Fibroblast of lung (primary cell): ENCODE data around the gene IL23R. TPM values are rescaled to one million over a fixed set of nuclear protein-coding genes. Genes with fewer than 3 reads are reported as not detected.

Source experiments
- DNase-seq, 2 donors: peaks; one replicate each; pipeline versions ENCODE4 v3.0.0 to v3.0.0-alpha.2; 2010; ENCODE audit warnings: low read depth in 2 of 2
- H2AFZ ChIP-seq: 2 replicates; pipeline ENCODE4 v1.5.1; 2012; ENCODE audit warnings: low read length, control low read depth, inconsistent platforms
- H3K27ac ChIP-seq: 2 replicates; pipeline ENCODE4 v1.5.1; 2011; ENCODE audit warnings: low read length, control low read depth; ENCODE audit not compliant: insufficient read depth
- H3K27me3 ChIP-seq: 2 replicates; pipeline ENCODE4 v1.5.1; 2011; ENCODE audit warnings: mild to moderate bottlenecking, low read length; ENCODE audit not compliant: control insufficient read depth, insufficient read depth
- H3K36me3 ChIP-seq: 2 replicates; pipeline ENCODE4 v1.5.1; 2011; ENCODE audit warnings: low read length; ENCODE audit not compliant: control insufficient read depth, insufficient read depth
- H3K4me1 ChIP-seq: 2 replicates; pipeline ENCODE4 v1.5.1; 2011; ENCODE audit warnings: low read length; ENCODE audit not compliant: control insufficient read depth, insufficient read depth; ENCODE audit errors: extremely low read depth
- H3K4me2 ChIP-seq: 2 replicates; pipeline ENCODE4 v1.5.1; 2011; ENCODE audit warnings: low read length, control low read depth; ENCODE audit not compliant: insufficient read depth; ENCODE audit errors: extremely low read depth
- H3K4me3 ChIP-seq, 4 experiments: fragments of 200-600 bp in 1 of 4; sonication (generic) in 1 of 4; replicated peaks in 1 of 4; 2 replicates each; pipeline ENCODE4 v1.5.1; 2011 to 2016; ENCODE audit warnings: low read length in 4 of 4, low read depth in 3 of 4, mild to moderate bottlenecking in 3 of 4, control low read depth in 2 of 4, inconsistent platforms in 1 of 4, mixed read lengths in 1 of 4; ENCODE audit not compliant: insufficient read depth in 1 of 4; ENCODE audit errors: control extremely low read depth in 1 of 4
- H3K79me2 ChIP-seq: 2 replicates; pipeline ENCODE4 v1.5.1; 2012; ENCODE audit warnings: mild to moderate bottlenecking, low read length, inconsistent platforms; ENCODE audit not compliant: control insufficient read depth, insufficient read depth
- H3K9ac ChIP-seq: 2 replicates; pipeline ENCODE4 v1.5.1; 2011; ENCODE audit warnings: mild to moderate bottlenecking, low read length, control low read depth; ENCODE audit not compliant: insufficient read depth
- H3K9me3 ChIP-seq: 2 replicates; pipeline ENCODE4 v1.5.1; 2012; ENCODE audit warnings: low read depth, low read length; ENCODE audit not compliant: control insufficient read depth, insufficient read depth
- H4K20me1 ChIP-seq: 2 replicates; pipeline ENCODE4 v1.5.1; 2011; ENCODE audit warnings: low read length; ENCODE audit not compliant: control insufficient read depth, insufficient read depth; ENCODE audit errors: extremely low read depth
- EZH2 ChIP-seq: IDR thresholded peaks from 2 replicates; pipeline ENCODE4 v1.5.1; 2012; ENCODE audit warnings: low read length, control low read depth, mild to moderate bottlenecking; ENCODE audit errors: missing control alignments
- polyA plus RNA-seq, 2 donors: library from polyadenylated mRNA; depleted of rRNA in 1 of 2; stranded (reverse) in 1 of 2; unstranded in 1 of 2; fragments of >200 nt; gene quantifications; 2 replicates each; pipeline ENCODE4 v1.2.1, GENCODE V29; 2011 to 2012; ENCODE audit warnings: missing spikeins in 1 of 2
- total RNA-seq: library from RNA; depleted of rRNA; stranded (reverse); fragments of >200 nt; gene quantifications from 2 replicates; pipeline ENCODE4 v1.2.1, GENCODE V29; 2014
- TF ChIP-seq, protein P1 (sequence below), 2 donors: IDR thresholded peaks in 1 of 2; conservative IDR thresholded peaks in 1 of 2; 1 replicate in 1 of 2; 2 replicates in 1 of 2; pipeline ENCODE4 v1.5.1; 2011 to 2012; ENCODE audit warnings: low read length in 2 of 2, control low read depth in 1 of 2, inconsistent platforms in 1 of 2, low read depth in 1 of 2, mild to moderate bottlenecking in 1 of 2

The IL23R gene
- total and polyA plus RNA-seq, 2 donors (not counting 1 experiment from before 2014, with no cell fraction given): not detected

- H3K27ac ChIP-seq: no peak overlapping the region
- no peaks in the 10 kb centered on the region for H4K20me1 ChIP-seq
- H3K4me2 ChIP-seq: no peak overlapping the region
- no peaks in the 10 kb centered on the region for H3K27me3 ChIP-seq
- H2AFZ ChIP-seq: no peak overlapping the region
- no peak overlapping the region for H3K4me3 ChIP-seq
- H3K36me3 ChIP-seq: no peaks in the 10 kb centered on the region
- H3K4me1 ChIP-seq: no peaks in the 10 kb centered on the region
- no peak for TF ChIP-seq EZH2
- TF ChIP-seq, protein P1, sequence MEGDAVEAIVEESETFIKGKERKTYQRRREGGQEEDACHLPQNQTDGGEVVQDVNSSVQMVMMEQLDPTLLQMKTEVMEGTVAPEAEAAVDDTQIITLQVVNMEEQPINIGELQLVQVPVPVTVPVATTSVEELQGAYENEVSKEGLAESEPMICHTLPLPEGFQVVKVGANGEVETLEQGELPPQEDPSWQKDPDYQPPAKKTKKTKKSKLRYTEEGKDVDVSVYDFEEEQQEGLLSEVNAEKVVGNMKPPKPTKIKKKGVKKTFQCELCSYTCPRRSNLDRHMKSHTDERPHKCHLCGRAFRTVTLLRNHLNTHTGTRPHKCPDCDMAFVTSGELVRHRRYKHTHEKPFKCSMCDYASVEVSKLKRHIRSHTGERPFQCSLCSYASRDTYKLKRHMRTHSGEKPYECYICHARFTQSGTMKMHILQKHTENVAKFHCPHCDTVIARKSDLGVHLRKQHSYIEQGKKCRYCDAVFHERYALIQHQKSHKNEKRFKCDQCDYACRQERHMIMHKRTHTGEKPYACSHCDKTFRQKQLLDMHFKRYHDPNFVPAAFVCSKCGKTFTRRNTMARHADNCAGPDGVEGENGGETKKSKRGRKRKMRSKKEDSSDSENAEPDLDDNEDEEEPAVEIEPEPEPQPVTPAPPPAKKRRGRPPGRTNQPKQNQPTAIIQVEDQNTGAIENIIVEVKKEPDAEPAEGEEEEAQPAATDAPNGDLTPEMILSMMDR (conservative IDR thresholded peaks at IDR 0.05 in 1 of 2, IDR thresholded peaks at IDR 0.05 in 1 of 2; ENCODE audit: low read depth in 1 of 2, low read length in 2 of 2): no peak
- no peak overlapping the region for H3K9ac ChIP-seq
- no peaks in the 10 kb centered on the region for H3K79me2 ChIP-seq
- no peaks in the 10 kb centered on the region for H3K9me3 ChIP-seq
- no peak for DNase-seq
These were observed 42.0 kb downstream of the IL23R start for GRCh38 chr1:67208217-67208616.

- H3K79me2 ChIP-seq: no peaks in the 10 kb centered on the region
- no peaks in the 10 kb centered on the region for H3K36me3 ChIP-seq
- no peaks in the 10 kb centered on the region for H3K9me3 ChIP-seq
- TF ChIP-seq, protein P1 (conservative IDR thresholded peaks at IDR 0.05 in 1 of 2, IDR thresholded peaks at IDR 0.05 in 1 of 2; ENCODE audit: low read depth in 1 of 2, low read length in 2 of 2): no peak
- TF ChIP-seq EZH2: no peak
- no peak overlapping the region for H3K4me2 ChIP-seq
- no peak overlapping the region for H3K4me3 ChIP-seq
- no peaks in the 10 kb centered on the region for H3K27me3 ChIP-seq
- no peak overlapping the region for H3K9ac ChIP-seq
- H4K20me1 ChIP-seq: no peaks in the 10 kb centered on the region
- no peak for DNase-seq
- no peak overlapping the region for H3K27ac ChIP-seq
- H3K4me1 ChIP-seq: no peaks in the 10 kb centered on the region
- H2AFZ ChIP-seq: no peak overlapping the region
These were observed 43.3 kb downstream of the IL23R start for GRCh38 chr1:67209521-67209920.

DNA sequence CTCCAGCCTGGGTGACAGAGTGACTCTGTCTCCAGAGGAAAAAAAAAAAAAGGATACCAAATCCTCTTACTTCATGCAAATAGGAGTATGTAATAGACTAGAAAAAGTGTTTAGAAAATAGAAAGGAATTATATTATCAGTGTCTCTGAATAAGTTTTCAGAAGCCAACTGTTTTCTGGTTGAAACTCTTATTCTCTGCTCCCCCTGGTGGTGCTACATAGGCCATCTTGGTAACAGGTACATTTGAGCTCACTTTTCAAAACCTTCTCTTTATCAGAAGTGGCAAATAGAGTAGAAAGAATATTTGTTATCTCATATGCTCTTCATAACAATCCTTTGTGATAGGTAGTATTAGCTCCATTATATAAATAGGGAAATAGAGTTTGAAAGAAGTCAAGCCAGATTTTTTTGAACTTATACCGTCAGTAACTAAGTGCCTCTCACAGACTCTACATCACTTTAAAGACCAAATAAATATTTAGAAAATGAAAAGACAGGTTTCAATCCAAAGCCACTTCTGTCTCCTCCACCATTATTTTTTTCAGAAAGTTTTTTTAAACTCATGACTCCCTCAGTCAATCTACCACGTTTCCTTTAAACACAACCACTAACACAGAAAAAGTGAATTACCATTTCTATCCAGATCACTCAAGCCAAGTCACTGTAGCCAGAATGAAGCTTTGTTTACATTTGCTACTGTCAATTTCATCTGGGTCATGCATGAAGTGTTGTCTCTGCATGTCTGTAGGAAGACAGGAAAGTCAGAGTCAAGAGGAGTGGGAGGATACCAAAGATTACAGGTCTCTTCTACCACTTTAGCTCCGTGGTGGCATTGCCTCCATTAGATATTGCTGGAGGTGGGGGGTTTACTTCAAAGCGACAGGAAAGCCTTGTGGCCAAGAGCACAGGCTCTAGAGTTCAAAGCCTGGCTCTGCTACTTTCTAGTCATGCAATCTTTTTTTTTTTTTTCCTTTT lies 45.6 kb downstream of the IL23R start:
- TF ChIP-seq, protein P1 (conservative IDR thresholded peaks at IDR 0.05 in 1 of 2, IDR thresholded peaks at IDR 0.05 in 1 of 2; ENCODE audit: low read depth in 1 of 2, low read length in 2 of 2): peak; percentile 62 to 70
- TF ChIP-seq EZH2: no peak
- Histone ChIP-seq H3K4me1 (no peaks in the 10 kb centered on the region), H3K4me2 (no peak overlapping the region), H4K20me1 (no peaks in the 10 kb centered on the region), H3K27me3 (no peaks in the 10 kb centered on the region), H3K9me3 (no peaks in the 10 kb centered on the region), H3K79me2 (no peaks in the 10 kb centered on the region), H2AFZ (no peak overlapping the region), H3K27ac (no peak overlapping the region), H3K4me3 (no peak overlapping the region), H3K36me3 (no peaks in the 10 kb centered on the region), H3K9ac (no peak overlapping the region)
- DNase-seq: peak; percentile 23 to 44
